ENCODE measurements around the gene GABRD. TPM values are rescaled to one million over a fixed set of nuclear protein-coding genes. Genes with fewer than 3 reads are reported as not detected.

The GABRD gene
- total and polyA plus RNA-seq, 2 donors (not counting 3 experiments of a cell fraction or from before 2014, with no cell fraction given): not detected

- no peaks in the 10 kb centered on the region for H3K9me1 ChIP-seq (replicated peaks; ENCODE audit: control insufficient read depth, extremely low read depth, insufficient read depth, low read length)
- H3K27me3 ChIP-seq (ENCODE audit: control insufficient read depth in 2 of 2, insufficient read depth in 2 of 2, low read length in 2 of 2): peaks cover 0 to 1% of the 10 kb centered on the region in 2 experiments
- no peak overlapping the region for H3K4me2 ChIP-seq (ENCODE audit: insufficient read depth, low read length)
- H3K9ac ChIP-seq (replicated peaks; ENCODE audit: extremely low read depth, insufficient read depth, low read length): no peak overlapping the region
- BruUV-seq (replicated peaks): no TSS peak
- H3K9me3 ChIP-seq (replicated peaks; ENCODE audit: control insufficient read depth, insufficient read depth, low read length): no peaks in the 10 kb centered on the region
- H3K4me1 ChIP-seq (ENCODE audit: control insufficient read depth, extremely low read depth, insufficient read depth, low read length): no peaks in the 10 kb centered on the region
- no peak for DNase-seq (ENCODE audit: low read depth, low spot score)
- no peak for FAIRE-seq
- H3K79me2 ChIP-seq (ENCODE audit: control insufficient read depth, insufficient read depth, low read length): no peaks in the 10 kb centered on the region
- H4K20me1 ChIP-seq (replicated peaks; ENCODE audit: control insufficient read depth, extremely low read depth, insufficient read depth, low read length): no peaks in the 10 kb centered on the region
- TF ChIP-seq GATA2 (IDR thresholded peaks at IDR 0.05; ENCODE audit: insufficient read depth, insufficient read length, low read depth, low read length) (no peak), EZH2 (IDR thresholded peaks at IDR 0.05; ENCODE audit: borderline replicate concordance, low read depth, low read length, severe bottlenecking) (no peak)
- ChIA-PET POLR2A (no interaction called here), CTCF (no interaction called here)
- intact Hi-C loops (cut with micrococcal nuclease) (no loop called here), dilution Hi-C loops (cut with MboI; ENCODE audit: extremely low pct_ligation_motif_present, low sequenced_read_pairs) (no loop called here)
- no peaks in the 10 kb centered on the region for H3K36me3 ChIP-seq (ENCODE audit: control insufficient read depth in 2 of 2, extremely low read depth in 1 of 2, insufficient read depth in 2 of 2, low read length in 2 of 2)
- no peak overlapping the region for H3K27ac ChIP-seq (ENCODE audit: insufficient read depth, low read depth, low read length)
- H2AFZ ChIP-seq (ENCODE audit: low read depth, low read length): no peak overlapping the region
- no peak overlapping the region for H3K4me3 ChIP-seq (replicated peaks in 1 of 3; ENCODE audit: insufficient read depth in 1 of 3, low read depth in 1 of 3, low read length in 3 of 3)
Measured at GRCh38 chr1:2009101-2010053, 9.8 kb upstream of the GABRD start.

- ChIA-PET CTCF (no interaction called here), POLR2A (no interaction called here)
- no TSS peak for BruUV-seq (replicated peaks)
- no peak overlapping the region for H3K4me2 ChIP-seq (ENCODE audit: insufficient read depth, low read length)
- H3K4me3 ChIP-seq (replicated peaks in 1 of 3; ENCODE audit: insufficient read depth in 1 of 3, low read depth in 1 of 3, low read length in 3 of 3): no peak overlapping the region
- H3K9me1 ChIP-seq (replicated peaks; ENCODE audit: control insufficient read depth, extremely low read depth, insufficient read depth, low read length): no peaks in the 10 kb centered on the region
- no peaks in the 10 kb centered on the region for H3K9me3 ChIP-seq (replicated peaks; ENCODE audit: control insufficient read depth, insufficient read depth, low read length)
- H3K36me3 ChIP-seq (ENCODE audit: control insufficient read depth in 2 of 2, extremely low read depth in 1 of 2, insufficient read depth in 2 of 2, low read length in 2 of 2): no peaks in the 10 kb centered on the region
- FAIRE-seq: no peak
- H3K27me3 ChIP-seq (ENCODE audit: control insufficient read depth in 2 of 2, insufficient read depth in 2 of 2, low read length in 2 of 2): peaks cover 7 to 16% of the 10 kb centered on the region in 2 experiments
- no peaks in the 10 kb centered on the region for H3K4me1 ChIP-seq (ENCODE audit: control insufficient read depth, extremely low read depth, insufficient read depth, low read length)
- dilution Hi-C loops (cut with MboI; ENCODE audit: extremely low pct_ligation_motif_present, low sequenced_read_pairs) (no loop called here), intact Hi-C loops (cut with micrococcal nuclease) (no loop called here)
- H2AFZ ChIP-seq (ENCODE audit: low read depth, low read length): no peak overlapping the region
- TF ChIP-seq JUN (IDR thresholded peaks at IDR 0.05; ENCODE audit: borderline replicate concordance, insufficient read depth, insufficient read length, low read depth): no peak
- no peaks in the 10 kb centered on the region for H4K20me1 ChIP-seq (replicated peaks; ENCODE audit: control insufficient read depth, extremely low read depth, insufficient read depth, low read length)
- H3K9ac ChIP-seq (replicated peaks; ENCODE audit: extremely low read depth, insufficient read depth, low read length): no peak overlapping the region
- H3K79me2 ChIP-seq (ENCODE audit: control insufficient read depth, insufficient read depth, low read length): no peaks in the 10 kb centered on the region
- H3K27ac ChIP-seq (ENCODE audit: insufficient read depth, low read depth, low read length): no peak overlapping the region
- no peak for DNase-seq (ENCODE audit: low read depth, low spot score)
Measured at GRCh38 chr1:2014181-2014580, 5.0 kb upstream of the GABRD start.

Data from endothelial cell of umbilical vein (primary cell).